K562 (cell line): ENCODE data around the gene BCL2L1. TPM values are rescaled to one million over a fixed set of nuclear protein-coding genes. Genes with fewer than 3 reads are reported as not detected.

Experiments
- CHD7 ChIP-seq: fragments of 200-600 bp; sonication (generic); IDR thresholded peaks from one replicate; pipeline ENCODE4 v1.6.1; 2012; ENCODE audit warnings: mild to moderate bottlenecking, low read depth, low read length, inconsistent platforms
- DACH1 ChIP-seq: fragments of 450-650 bp; IDR thresholded peaks from 2 replicates; pipeline ENCODE4 v1.6.1; 2018; ENCODE audit not compliant: partially characterized antibody
- RHOXF2B ChIP-seq: fragments of 250-450 bp; sonication (Bioruptor Pico); conservative IDR thresholded peaks from 2 replicates; pipeline ENCODE4 v1.5.1; 2021
- SLC30A9 ChIP-seq: fragments of 250-450 bp; sonication (Bioruptor Pico); IDR thresholded peaks from 2 replicates; pipeline ENCODE4 v1.8.0; 2022; ENCODE audit warnings: mild to moderate bottlenecking, moderate library complexity
- SMARCE1 ChIP-seq: fragments of 450-650 bp; IDR thresholded peaks from 2 replicates; pipeline ENCODE4 v1.7.1; 2016; ENCODE audit warnings: mild to moderate bottlenecking
- TBP ChIP-seq: optimal IDR thresholded peaks from 2 replicates; pipeline ENCODE3; 2011; ENCODE audit warnings: low read depth, low read length, improper control_type of control experiment
- UBTF ChIP-seq, 2 experiments: IDR thresholded peaks; 2 replicates each; pipeline ENCODE4 v1.6.1; 2012; ENCODE audit warnings: improper control_type of control experiment in 2 of 2, low read depth in 2 of 2, low read length in 2 of 2, borderline replicate concordance in 1 of 2
- ZBTB12 ChIP-seq: fragments of 250-450 bp; sonication (Bioruptor Pico); IDR thresholded peaks from 2 replicates; pipeline ENCODE4 v1.4.0; 2020
- ZNF76 ChIP-seq: fragments of 250-450 bp; sonication (Bioruptor Pico); IDR thresholded peaks from 2 replicates; pipeline ENCODE4 v1.4.0; 2020; ENCODE audit warnings: mild to moderate bottlenecking, moderate library complexity, borderline replicate concordance
- polyA plus RNA-seq, 8 experiments: library from polyadenylated mRNA; depleted of rRNA in 4 of 8; stranded (reverse) in 5 of 8; unstranded in 3 of 8; fragments of >200 nt; fragmentation: Nextera tagmentation in 2 of 8; fragmentation: Illumina TruSeq in 1 of 8; extraction: Ambion mirVana in 2 of 8; extraction: Trizol in 1 of 8; gene quantifications; 2 replicates each; pipeline versions ENCODE4 v1.2.1 to v1.2.3, GENCODE V29; 2011 to 2014; ENCODE audit warnings: inconsistent platforms in 1 of 8, missing spikeins in 1 of 8
- total RNA-seq, 7 experiments: library from RNA; depleted of rRNA in 6 of 7; stranded (reverse); fragments of >200 nt in 6 of 7; fragmentation: Illumina TruSeq in 2 of 7; extraction: Trizol in 2 of 7; gene quantifications; 2 replicates each; pipeline versions ENCODE4 v1.2.1 to v1.2.3, GENCODE V29; 2011 to 2021; ENCODE audit warnings: low replicate concordance in 1 of 7

BCL2L1 gene
- total and polyA plus RNA-seq, 9 of the 15 experiments (the other 6 are each of a cell fraction or from before 2014, with no cell fraction given) = 3.3 to 182 (median 120) TPM

- TF ChIP-seq ZBTB12 (CRISPR knock-in tag) (no peak), SMARCE1 (peak; percentile 37; the same call in 1 of the 2 replicates), CHD7 (no peak), RHOXF2B (no peak), SLC30A9 (CRISPR knock-in tag) (no peak), DACH1 (no peak), TBP (peak; percentile 35), ZNF76 (no peak), UBTF (IDR thresholded peaks at IDR 0.05; ENCODE audit: borderline replicate concordance in 1 of 2, low read depth in 2 of 2, low read length in 2 of 2) (peak in 1 of 2 experiments; percentile 77; a peak in 2 of 4 replicates)
Measured at GRCh38 chr20:31633339-31633914, 89.2 kb downstream of the BCL2L1 start (continued).
